Gastrocnemius medialis (tissue), 4 donors: Measurements from ENCODE around the gene KASH5. TPM values are rescaled to one million over a fixed set of nuclear protein-coding genes. Genes with fewer than 3 reads are reported as not detected.
A peak's percentile ranks its signal among the peaks of the same experiment; 100 is the strongest.

ENCODE experiments used
- ATAC-seq, 2 donors: fragments of 150-250 bp; one replicate each; pipeline ENCODE4 v1.9.1; 2016
- DNase-seq, 2 donors: peaks; one replicate each; pipeline ENCODE4 v3.0.0-alpha.2; 2019
- H3K27ac ChIP-seq, 4 donors: fragments of 200-600 bp; sonication (generic); 1 replicate in 1 of 4; 2 replicates in 3 of 4; pipeline ENCODE4 v1.5.1; 2016 to 2018; ENCODE audit warnings: mild to moderate bottlenecking in 2 of 4, moderate library complexity in 1 of 4
- H3K27me3 ChIP-seq, 3 donors: fragments of 200-600 bp; sonication (generic) in 2 of 3; 1 replicate in 1 of 3; 2 replicates in 2 of 3; pipeline versions ENCODE4 v1.5.1 to v1.6.0; 2016 to 2019; ENCODE audit warnings: mild to moderate bottlenecking in 1 of 3, moderate library complexity in 1 of 3
- H3K36me3 ChIP-seq, 2 donors: fragments of 200-600 bp; sonication (generic) in 1 of 2; one replicate each; pipeline ENCODE4 v1.5.1; 2017 to 2018
- H3K4me1 ChIP-seq, 2 donors: fragments of 200-600 bp; sonication (generic) in 1 of 2; one replicate each; pipeline ENCODE4 v1.5.1; 2016 to 2017; ENCODE audit warnings: mild to moderate bottlenecking in 2 of 2
- H3K4me3 ChIP-seq, 4 donors: fragments of 200-600 bp; sonication (generic) in 3 of 4; 1 replicate in 1 of 4; 2 replicates in 3 of 4; pipeline ENCODE4 v1.5.1; 2016 to 2019; ENCODE audit warnings: mild to moderate bottlenecking in 2 of 4
- H3K9me3 ChIP-seq, 3 donors: fragments of 200-600 bp; sonication (generic) in 2 of 3; 1 replicate in 1 of 3; 2 replicates in 2 of 3; pipeline ENCODE4 v1.5.1; 2016 to 2019
- CTCF ChIP-seq, 5 experiments: fragments of 450-650 bp in 3 of 5; fragments of 200-600 bp in 2 of 5; sonication (generic) in 2 of 5; IDR thresholded peaks in 4 of 5; conservative IDR thresholded peaks in 1 of 5; 1 replicate in 4 of 5; 2 replicates in 1 of 5; pipeline ENCODE4 v1.5.1; 2016 to 2019; ENCODE audit warnings: antibody characterized with exemption in 5 of 5, mild to moderate bottlenecking in 3 of 5, moderate library complexity in 3 of 5
- POLR2A ChIP-seq, 2 donors: fragments of 450-650 bp; IDR thresholded peaks; one replicate each; pipeline ENCODE4 v1.6.1; 2017; ENCODE audit warnings: antibody characterized with exemption in 2 of 2, mild to moderate bottlenecking in 2 of 2, moderate library complexity in 2 of 2
- in situ Hi-C, 4 donors: fragments of 200-750 bp; cut with MboI; loops; one replicate each; pipeline versions ENCODE4 v1.15.0 to v1.8.0; 2017; ENCODE audit warnings: low sequenced_read_pairs in 4 of 4
- intact Hi-C: fragments of 100-400 bp; cut with DNase I; formaldehyde crosslinking; loops from one replicate; pipeline ENCODE4 v1.15.1; 2023; ENCODE audit warnings: low total_unique reads
- total RNA-seq, 4 donors: library from RNA; depleted of rRNA; stranded (reverse); fragments of >200 nt; gene quantifications; one replicate each; pipeline versions ENCODE4 v1.1.0 to v1.2.3, GENCODE V29; 2016

The KASH5 gene
- total RNA-seq, result not detected

GRCh38 chr19:49387936-49388372 is at the start of gene KASH5:
KASH5 (plus strand) TSS chr19:49388249; CDS start chr19:49390884, 2,635 bp downstream.
- H3K4me1 ChIP-seq, result no peaks in the 10 kb centered on the region
- ATAC-seq (peak; percentile 55 to 58), DNase-seq (peak; percentile 52 to 79)
- peak within 1 kb of the TSS in 3 of 4 donors; percentile 24 to 44 (median 27) for H3K4me3 ChIP-seq
- in situ Hi-C loops (loop anchor here in 2 of 4 donors (10.0 to 25.0 kb wide), 2 partner anchors 57 to 149 kb away; partner anchors contain the start of genes RCN3 (in 1 of the 2) and SLC17A7 (in 1 of the 2)), intact Hi-C loops (no loop called here)
- peaks cover 0 to under 1% (median 0%) of the 10 kb centered on the region in 3 donors for H3K9me3 ChIP-seq
- TF ChIP-seq CTCF (IDR thresholded peaks at IDR 0.05 in 4 of 5, conservative IDR thresholded peaks at IDR 0.05 in 1 of 5) (no peak), POLR2A (IDR thresholded peaks at IDR 0.05) (no peak)
- H3K36me3 ChIP-seq, result no peaks in the 10 kb centered on the region
- peaks cover 0 to 15% (median 14%) of the 10 kb centered on the region in 3 donors for H3K27me3 ChIP-seq
- H3K27ac ChIP-seq, result no peak within 1 kb of the TSS

GRCh38 chr19:49338691-49339300 is 49.3 kb upstream of the KASH5 start:
- Histone ChIP-seq H3K27me3 (peaks cover 0 to 21% (median 17%) of the 10 kb centered on the region in 3 donors), H3K9me3 (no peaks in the 10 kb centered on the region), H3K27ac (peak overlapping the region; percentile 45 to 76 (median 58)), H3K4me1 (peaks cover 0 to 13% of the 10 kb centered on the region in 2 donors), H3K36me3 (no peaks in the 10 kb centered on the region), H3K4me3 (peak overlapping the region; percentile 45 to 53 (median 50))
- intact Hi-C loops (loop anchor here (5.0 kb wide), 1 partner anchor 211 kb away; no protein-coding TSS in a partner anchor), in situ Hi-C loops (no loop called here)
- peak in 1 of 2 donors; percentile 46 for DNase-seq
- TF ChIP-seq POLR2A (IDR thresholded peaks at IDR 0.05), result no peak
- TF ChIP-seq CTCF (IDR thresholded peaks at IDR 0.05 in 4 of 5, conservative IDR thresholded peaks at IDR 0.05 in 1 of 5), result no peak
- peak; percentile 52 to 63 for ATAC-seq

- intact Hi-C loops (loop anchor here (5.0 kb wide), 1 partner anchor 212 kb away; no protein-coding TSS in a partner anchor), in situ Hi-C loops (no loop called here)
- Histone ChIP-seq H3K27me3 (peaks cover 0 to 21% (median 17%) of the 10 kb centered on the region in 3 donors), H3K27ac (peak overlapping the region; percentile 45 to 79 (median 72)), H3K4me1 (peaks cover 0 to 13% of the 10 kb centered on the region in 2 donors), H3K4me3 (peak overlapping the region; percentile 45 to 53 (median 50)), H3K9me3 (no peaks in the 10 kb centered on the region), H3K36me3 (no peaks in the 10 kb centered on the region)
- DNase-seq, result peak; percentile 63 to 78
- TF ChIP-seq POLR2A (IDR thresholded peaks at IDR 0.05), result peak in 1 of 2 donors; percentile 6
- no peak for TF ChIP-seq CTCF (IDR thresholded peaks at IDR 0.05 in 4 of 5, conservative IDR thresholded peaks at IDR 0.05 in 1 of 5)
- ATAC-seq, result peak; percentile 92 to 93
Measured at GRCh38 chr19:49339301-49340068, 48.6 kb upstream of the KASH5 start.

GRCh38 chr19:49340069-49340864 is 47.8 kb upstream of the KASH5 start:
- H3K36me3 ChIP-seq, result no peaks in the 10 kb centered on the region
- H3K27ac ChIP-seq, result peak overlapping the region; percentile 45 to 79 (median 72)
- peaks cover 0 to 13% of the 10 kb centered on the region in 2 donors for H3K4me1 ChIP-seq
- peaks cover 0 to 21% (median 17%) of the 10 kb centered on the region in 3 donors for H3K27me3 ChIP-seq
- TF ChIP-seq POLR2A (IDR thresholded peaks at IDR 0.05) (no peak), CTCF (IDR thresholded peaks at IDR 0.05 in 4 of 5, conservative IDR thresholded peaks at IDR 0.05 in 1 of 5) (no peak)
- no peaks in the 10 kb centered on the region for H3K9me3 ChIP-seq
- in situ Hi-C loops, result no loop called here
- peak overlapping the region; percentile 45 to 53 (median 50) for H3K4me3 ChIP-seq
- ATAC-seq, result peak; percentile 28 to 34
- peak in 1 of 2 donors; percentile 44 for DNase-seq
- intact Hi-C loops, result no loop called here
